Lower leg skin (tissue), 3 donors: Measurements from ENCODE around the gene TLK2.

Experiments
- POLR2A ChIP-seq, 2 donors: fragments of 450-650 bp; IDR thresholded peaks; one replicate each; pipeline ENCODE4 v1.6.1; 2016 to 2017; ENCODE audit warnings: antibody characterized with exemption in 2 of 2, mild to moderate bottlenecking in 1 of 2, moderate library complexity in 1 of 2
- TF ChIP-seq, protein P1 (sequence below), 3 donors: fragments of 450-650 bp; IDR thresholded peaks; one replicate each; pipeline ENCODE4 v1.5.1; 2016; ENCODE audit warnings: antibody characterized with exemption in 3 of 3, mild to moderate bottlenecking in 3 of 3, moderate library complexity in 2 of 3

DNA sequence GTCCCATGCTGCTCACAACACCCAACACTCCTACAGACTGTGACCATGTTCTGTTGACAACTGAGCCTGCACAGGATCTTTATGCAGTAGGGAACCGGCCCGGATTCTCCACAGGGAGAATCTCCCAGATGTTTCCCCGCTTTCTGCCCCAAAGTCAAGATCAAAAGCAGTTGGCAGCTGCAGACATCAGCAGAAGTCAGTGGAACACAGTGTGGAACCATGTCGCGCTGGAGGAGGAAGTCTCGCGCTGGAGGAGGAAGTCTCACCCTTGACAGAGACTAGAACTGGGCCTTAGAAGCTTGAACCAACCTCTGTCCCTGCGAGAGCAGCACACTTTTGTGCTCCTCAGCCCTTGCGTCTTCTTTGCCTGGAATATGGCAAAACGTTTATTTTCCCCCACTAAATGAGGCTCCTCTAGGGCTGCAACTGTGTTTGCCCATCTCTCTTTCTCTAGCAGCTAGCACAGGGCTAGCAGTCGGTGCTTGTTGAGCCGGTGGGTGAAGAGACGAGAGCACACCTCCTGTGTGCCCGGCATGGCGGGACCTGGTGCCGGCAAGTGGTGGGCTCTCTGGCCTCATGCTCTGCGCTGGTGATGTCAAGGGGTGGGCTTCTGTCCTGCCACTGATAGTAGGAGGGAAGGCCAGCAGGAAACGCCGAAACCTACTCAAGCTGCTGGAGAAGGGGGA, 146.7 kb downstream of the TLK2 start:
- TF ChIP-seq, protein P1, sequence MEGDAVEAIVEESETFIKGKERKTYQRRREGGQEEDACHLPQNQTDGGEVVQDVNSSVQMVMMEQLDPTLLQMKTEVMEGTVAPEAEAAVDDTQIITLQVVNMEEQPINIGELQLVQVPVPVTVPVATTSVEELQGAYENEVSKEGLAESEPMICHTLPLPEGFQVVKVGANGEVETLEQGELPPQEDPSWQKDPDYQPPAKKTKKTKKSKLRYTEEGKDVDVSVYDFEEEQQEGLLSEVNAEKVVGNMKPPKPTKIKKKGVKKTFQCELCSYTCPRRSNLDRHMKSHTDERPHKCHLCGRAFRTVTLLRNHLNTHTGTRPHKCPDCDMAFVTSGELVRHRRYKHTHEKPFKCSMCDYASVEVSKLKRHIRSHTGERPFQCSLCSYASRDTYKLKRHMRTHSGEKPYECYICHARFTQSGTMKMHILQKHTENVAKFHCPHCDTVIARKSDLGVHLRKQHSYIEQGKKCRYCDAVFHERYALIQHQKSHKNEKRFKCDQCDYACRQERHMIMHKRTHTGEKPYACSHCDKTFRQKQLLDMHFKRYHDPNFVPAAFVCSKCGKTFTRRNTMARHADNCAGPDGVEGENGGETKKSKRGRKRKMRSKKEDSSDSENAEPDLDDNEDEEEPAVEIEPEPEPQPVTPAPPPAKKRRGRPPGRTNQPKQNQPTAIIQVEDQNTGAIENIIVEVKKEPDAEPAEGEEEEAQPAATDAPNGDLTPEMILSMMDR (IDR thresholded peaks at IDR 0.05): no peak
- TF ChIP-seq POLR2A (IDR thresholded peaks at IDR 0.05): no peak
